ENCODE data around the gene SINHCAF.

Gene SINHCAF

GRCh38 chr12:31261744-31262143, 64.2 kb downstream of the SINHCAF start:
- no peaks in the 10 kb centered on the region for H3K36me3 ChIP-seq (ENCODE audit: insufficient read depth, low read length)
- no peaks in the 10 kb centered on the region for H3K9me3 ChIP-seq (ENCODE audit: low read length)
- H3K27me3 ChIP-seq (ENCODE audit: insufficient read depth, low read length) = no peaks in the 10 kb centered on the region
- H3K79me2 ChIP-seq (ENCODE audit: insufficient read depth, low read length) = no peaks in the 10 kb centered on the region
- H3K27ac ChIP-seq (ENCODE audit: low read depth, low read length, poor library complexity, severe bottlenecking) = no peak overlapping the region
- H3K4me3 ChIP-seq (ENCODE audit: low read depth, low read length, poor library complexity, severe bottlenecking) = no peak overlapping the region
- H3K4me2 ChIP-seq (ENCODE audit: low read length) = no peak overlapping the region
- no peaks in the 10 kb centered on the region for H3F3A ChIP-seq (ENCODE audit: insufficient read depth, low read length)
- no peaks in the 10 kb centered on the region for H4K20me1 ChIP-seq (ENCODE audit: insufficient read depth, low read length)
- no peaks in the 10 kb centered on the region for H3K4me1 ChIP-seq (ENCODE audit: insufficient read depth, low read length, severe bottlenecking)
- no peak overlapping the region for H2AFZ ChIP-seq (ENCODE audit: low read length)
- TF ChIP-seq CTCF (IDR thresholded peaks at IDR 0.05; ENCODE audit: low read length) (no peak), EZH2 (IDR thresholded peaks at IDR 0.05; ENCODE audit: borderline replicate concordance, low read length) (no peak)
- no peaks in the 10 kb centered on the region for H3K9me2 ChIP-seq (ENCODE audit: low read depth, low read length)
- no peak overlapping the region for H3K9ac ChIP-seq (ENCODE audit: low read length)

- H3K4me3 ChIP-seq (ENCODE audit: low read depth, low read length, poor library complexity, severe bottlenecking) = no peak overlapping the region
- no peaks in the 10 kb centered on the region for H3K4me1 ChIP-seq (ENCODE audit: insufficient read depth, low read length, severe bottlenecking)
- H3K36me3 ChIP-seq (ENCODE audit: insufficient read depth, low read length) = no peaks in the 10 kb centered on the region
- H3K4me2 ChIP-seq (ENCODE audit: low read length) = no peak overlapping the region
- H3K27ac ChIP-seq (ENCODE audit: low read depth, low read length, poor library complexity, severe bottlenecking) = no peak overlapping the region
- H3K79me2 ChIP-seq (ENCODE audit: insufficient read depth, low read length) = no peaks in the 10 kb centered on the region
- no peaks in the 10 kb centered on the region for H3K9me3 ChIP-seq (ENCODE audit: low read length)
- H3F3A ChIP-seq (ENCODE audit: insufficient read depth, low read length) = no peaks in the 10 kb centered on the region
- no peaks in the 10 kb centered on the region for H3K27me3 ChIP-seq (ENCODE audit: insufficient read depth, low read length)
- no peak for TF ChIP-seq CTCF (IDR thresholded peaks at IDR 0.05; ENCODE audit: low read length)
- no peak for TF ChIP-seq EZH2 (IDR thresholded peaks at IDR 0.05; ENCODE audit: borderline replicate concordance, low read length)
- no peaks in the 10 kb centered on the region for H4K20me1 ChIP-seq (ENCODE audit: insufficient read depth, low read length)
- H2AFZ ChIP-seq (ENCODE audit: low read length) = no peak overlapping the region
- no peak overlapping the region for H3K9ac ChIP-seq (ENCODE audit: low read length)
- H3K9me2 ChIP-seq (ENCODE audit: low read depth, low read length) = no peaks in the 10 kb centered on the region
These were observed 65.1 kb downstream of the SINHCAF start for GRCh38 chr12:31260840-31261239.

DNA sequence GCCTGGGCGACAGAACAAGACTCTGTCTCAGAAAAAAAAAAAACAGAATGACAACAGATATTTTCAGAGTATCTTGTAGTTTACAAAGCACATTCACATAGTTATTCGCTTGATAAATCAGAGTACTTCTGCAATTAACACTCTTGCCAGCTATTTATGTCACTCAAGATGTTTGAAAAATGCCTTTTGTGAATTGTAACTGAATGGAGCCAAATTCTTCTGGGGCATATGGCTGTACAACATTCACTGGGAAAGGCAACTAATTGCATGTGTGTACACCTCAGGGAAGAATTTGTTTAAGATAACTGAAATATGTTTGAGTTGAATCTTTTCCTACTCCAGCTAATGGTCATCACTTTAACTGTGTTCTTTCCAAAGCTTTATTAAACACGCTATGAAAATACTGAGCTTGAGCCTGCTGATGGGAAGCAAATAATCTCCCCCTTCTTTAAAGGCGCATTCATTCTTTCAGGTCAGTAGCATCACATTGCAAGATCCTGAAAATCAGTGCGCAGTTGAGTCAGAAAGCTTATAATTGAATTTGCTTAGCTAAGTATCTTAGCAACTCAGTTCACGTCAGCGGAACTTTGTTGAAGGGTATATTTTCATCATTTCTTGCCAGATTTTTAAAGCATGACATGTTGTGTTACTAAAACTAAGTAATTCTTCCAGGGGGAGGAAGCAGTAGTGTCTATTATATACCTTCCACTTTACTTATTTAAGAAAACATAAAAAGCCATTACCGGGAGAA, 66.6 kb downstream of the SINHCAF start:
- TF ChIP-seq EZH2 (IDR thresholded peaks at IDR 0.05; ENCODE audit: borderline replicate concordance, low read length) (no peak), CTCF (IDR thresholded peaks at IDR 0.05; ENCODE audit: low read length) (no peak)
- Histone ChIP-seq H3K9ac (ENCODE audit: low read length) (no peak overlapping the region), H3K4me2 (ENCODE audit: low read length) (no peak overlapping the region), H3K27me3 (ENCODE audit: insufficient read depth, low read length) (no peaks in the 10 kb centered on the region), H3K27ac (ENCODE audit: low read depth, low read length, poor library complexity, severe bottlenecking) (no peak overlapping the region), H3K9me2 (ENCODE audit: low read depth, low read length) (no peaks in the 10 kb centered on the region), H3K4me3 (ENCODE audit: low read depth, low read length, poor library complexity, severe bottlenecking) (no peak overlapping the region), H3K4me1 (ENCODE audit: insufficient read depth, low read length, severe bottlenecking) (no peaks in the 10 kb centered on the region), H3K36me3 (ENCODE audit: insufficient read depth, low read length) (no peaks in the 10 kb centered on the region), H3K9me3 (ENCODE audit: low read length) (no peaks in the 10 kb centered on the region), H4K20me1 (ENCODE audit: insufficient read depth, low read length) (no peaks in the 10 kb centered on the region), H3K79me2 (ENCODE audit: insufficient read depth, low read length) (no peaks in the 10 kb centered on the region), H2AFZ (ENCODE audit: low read length) (no peak overlapping the region), H3F3A (ENCODE audit: insufficient read depth, low read length) (no peaks in the 10 kb centered on the region)
